ENCODE results near the gene AQP1. TPM values are rescaled to one million over a fixed set of nuclear protein-coding genes. Genes with fewer than 3 reads are reported as not detected.

The AQP1 gene
- total RNA-seq, 1 experiment from 2014 or later: 1.2 TPM

GRCh38 chr7:30914596-30914995 lies 2.9 kb downstream of the AQP1 start:
- ATAC-seq: peak; percentile 91
- no peaks in the 10 kb centered on the region for H3F3A ChIP-seq (ENCODE audit: low read length, unreplicated experiment)
- H3K36me3 ChIP-seq (ENCODE audit: low read depth, low read length): no peaks in the 10 kb centered on the region
- H3K4me2 ChIP-seq (ENCODE audit: low read length): peak overlapping the region; percentile 44
- peak overlapping the region; percentile 36; the same call in 1 of the 2 replicates for H2AFZ ChIP-seq (ENCODE audit: low read length)
- peak overlapping the region; percentile 80 for H3K27ac ChIP-seq (ENCODE audit: low read length)
- H3K4me3 ChIP-seq (ENCODE audit: low read length): no peak overlapping the region
- H3K4me1 ChIP-seq (ENCODE audit: insufficient read depth, low read length): peaks cover 19% of the 10 kb centered on the region
- no peaks in the 10 kb centered on the region for H4K20me1 ChIP-seq (ENCODE audit: low read length)
- no peaks in the 10 kb centered on the region for H3K79me2 ChIP-seq (ENCODE audit: low read length)
- BruUV-seq (replicated peaks): no TSS peak
- ChIA-PET CTCF (no interaction called here), POLR2A (ENCODE audit: unreplicated experiment) (interaction anchor here (0.6 kb wide), 1 partner anchor 119 kb away, joined by 7 read pairs; no protein-coding TSS in a partner anchor)
- H3K9me2 ChIP-seq (replicated peaks; ENCODE audit: low read length): no peaks in the 10 kb centered on the region
- peak overlapping the region; percentile 43; the same call in 1 of the 2 replicates for H3K9ac ChIP-seq (ENCODE audit: low read length)
- peak; percentile 91 for DNase-seq
- intact Hi-C loops (cut with micrococcal nuclease): no loop called here
- TF ChIP-seq, protein P1, sequence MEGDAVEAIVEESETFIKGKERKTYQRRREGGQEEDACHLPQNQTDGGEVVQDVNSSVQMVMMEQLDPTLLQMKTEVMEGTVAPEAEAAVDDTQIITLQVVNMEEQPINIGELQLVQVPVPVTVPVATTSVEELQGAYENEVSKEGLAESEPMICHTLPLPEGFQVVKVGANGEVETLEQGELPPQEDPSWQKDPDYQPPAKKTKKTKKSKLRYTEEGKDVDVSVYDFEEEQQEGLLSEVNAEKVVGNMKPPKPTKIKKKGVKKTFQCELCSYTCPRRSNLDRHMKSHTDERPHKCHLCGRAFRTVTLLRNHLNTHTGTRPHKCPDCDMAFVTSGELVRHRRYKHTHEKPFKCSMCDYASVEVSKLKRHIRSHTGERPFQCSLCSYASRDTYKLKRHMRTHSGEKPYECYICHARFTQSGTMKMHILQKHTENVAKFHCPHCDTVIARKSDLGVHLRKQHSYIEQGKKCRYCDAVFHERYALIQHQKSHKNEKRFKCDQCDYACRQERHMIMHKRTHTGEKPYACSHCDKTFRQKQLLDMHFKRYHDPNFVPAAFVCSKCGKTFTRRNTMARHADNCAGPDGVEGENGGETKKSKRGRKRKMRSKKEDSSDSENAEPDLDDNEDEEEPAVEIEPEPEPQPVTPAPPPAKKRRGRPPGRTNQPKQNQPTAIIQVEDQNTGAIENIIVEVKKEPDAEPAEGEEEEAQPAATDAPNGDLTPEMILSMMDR (conservative IDR thresholded peaks at IDR 0.05; ENCODE audit: low read depth, low read length): no peak
- TF ChIP-seq EZH2 (IDR thresholded peaks at IDR 0.05; ENCODE audit: low read length, unreplicated experiment) (no peak), EZH2phosphoT487 (IDR thresholded peaks at IDR 0.05; ENCODE audit: borderline replicate concordance, low read length) (no peak)
- H3K27me3 ChIP-seq (ENCODE audit: low read length): no peaks in the 10 kb centered on the region
- H3K9me3 ChIP-seq (ENCODE audit: low read length): no peaks in the 10 kb centered on the region

GRCh38 chr7:30915005-30915601 lies 3.5 kb downstream of the AQP1 start:
- peak; percentile 39 for ATAC-seq
- CTCF ChIA-PET: no interaction called here
- Histone ChIP-seq H3K9me3 (ENCODE audit: low read length) (no peaks in the 10 kb centered on the region), H3K36me3 (ENCODE audit: low read depth, low read length) (no peaks in the 10 kb centered on the region), H3F3A (ENCODE audit: low read length, unreplicated experiment) (no peaks in the 10 kb centered on the region), H4K20me1 (ENCODE audit: low read length) (no peaks in the 10 kb centered on the region), H3K79me2 (ENCODE audit: low read length) (no peaks in the 10 kb centered on the region), H3K4me1 (ENCODE audit: insufficient read depth, low read length) (peaks cover 23% of the 10 kb centered on the region), H3K27me3 (ENCODE audit: low read length) (no peaks in the 10 kb centered on the region), H3K4me2 (ENCODE audit: low read length) (peak overlapping the region; percentile 44), H3K9me2 (replicated peaks; ENCODE audit: low read length) (no peaks in the 10 kb centered on the region), H2AFZ (ENCODE audit: low read length) (peak overlapping the region; percentile 36; the same call in 1 of the 2 replicates), H3K9ac (ENCODE audit: low read length) (peak overlapping the region; percentile 43), H3K27ac (ENCODE audit: low read length) (peak overlapping the region; percentile 80), H3K4me3 (ENCODE audit: low read length) (no peak overlapping the region)
- POLR2A ChIA-PET (ENCODE audit: unreplicated experiment): interaction anchor here (0.6 kb wide), 1 partner anchor 120 kb away, joined by 7 read pairs; no protein-coding TSS in a partner anchor
- no peak for DNase-seq
- TF ChIP-seq EZH2 (IDR thresholded peaks at IDR 0.05; ENCODE audit: low read length, unreplicated experiment): no peak
- TF ChIP-seq, protein P1 (conservative IDR thresholded peaks at IDR 0.05; ENCODE audit: low read depth, low read length): no peak
- TF ChIP-seq EZH2phosphoT487 (IDR thresholded peaks at IDR 0.05; ENCODE audit: borderline replicate concordance, low read length): no peak
- intact Hi-C loops (cut with micrococcal nuclease): no loop called here
- no TSS peak for BruUV-seq (replicated peaks)

GRCh38 chr7:30915751-30916150 lies 4.1 kb downstream of the AQP1 start:
- H3K9me3 ChIP-seq (ENCODE audit: low read length): no peaks in the 10 kb centered on the region
- H3K4me1 ChIP-seq (ENCODE audit: insufficient read depth, low read length): peaks cover 30% of the 10 kb centered on the region
- no peak overlapping the region for H3K4me3 ChIP-seq (ENCODE audit: low read length)
- no peak overlapping the region for H3K27ac ChIP-seq (ENCODE audit: low read length)
- H3K9me2 ChIP-seq (replicated peaks; ENCODE audit: low read length): no peaks in the 10 kb centered on the region
- ATAC-seq (no peak), DNase-seq (no peak)
- H4K20me1 ChIP-seq (ENCODE audit: low read length): no peaks in the 10 kb centered on the region
- no peaks in the 10 kb centered on the region for H3K27me3 ChIP-seq (ENCODE audit: low read length)
- BruUV-seq (replicated peaks): no TSS peak
- H3F3A ChIP-seq (ENCODE audit: low read length, unreplicated experiment): no peaks in the 10 kb centered on the region
- intact Hi-C loops (cut with micrococcal nuclease): no loop called here
- H2AFZ ChIP-seq (ENCODE audit: low read length): no peak overlapping the region
- ChIA-PET CTCF (no interaction called here), POLR2A (ENCODE audit: unreplicated experiment) (no interaction called here)
- no peak overlapping the region; the same call in 1 of the 2 replicates for H3K9ac ChIP-seq (ENCODE audit: low read length)
- no peaks in the 10 kb centered on the region for H3K79me2 ChIP-seq (ENCODE audit: low read length)
- no peaks in the 10 kb centered on the region for H3K36me3 ChIP-seq (ENCODE audit: low read depth, low read length)
- TF ChIP-seq EZH2phosphoT487 (IDR thresholded peaks at IDR 0.05; ENCODE audit: borderline replicate concordance, low read length) (no peak), EZH2 (IDR thresholded peaks at IDR 0.05; ENCODE audit: low read length, unreplicated experiment) (no peak)
- TF ChIP-seq, protein P1 (conservative IDR thresholded peaks at IDR 0.05; ENCODE audit: low read depth, low read length): no peak
- no peak overlapping the region for H3K4me2 ChIP-seq (ENCODE audit: low read length)

All from PC-3 (cell line).